ENCODE measurements around the gene GRIK4. TPM values are rescaled to one million over a fixed set of nuclear protein-coding genes. Genes with fewer than 3 reads are reported as not detected.
"Not testable (repeated sequence)": the region's sequence is repeated elsewhere in the genome, so short reads cannot be mapped to it uniquely, and the experiment has no call there.

GRIK4 gene
- total and polyA plus RNA-seq, 4 donors, result 0.05 to 0.25 (median 0.06) TPM; not detected in 1

DNA sequence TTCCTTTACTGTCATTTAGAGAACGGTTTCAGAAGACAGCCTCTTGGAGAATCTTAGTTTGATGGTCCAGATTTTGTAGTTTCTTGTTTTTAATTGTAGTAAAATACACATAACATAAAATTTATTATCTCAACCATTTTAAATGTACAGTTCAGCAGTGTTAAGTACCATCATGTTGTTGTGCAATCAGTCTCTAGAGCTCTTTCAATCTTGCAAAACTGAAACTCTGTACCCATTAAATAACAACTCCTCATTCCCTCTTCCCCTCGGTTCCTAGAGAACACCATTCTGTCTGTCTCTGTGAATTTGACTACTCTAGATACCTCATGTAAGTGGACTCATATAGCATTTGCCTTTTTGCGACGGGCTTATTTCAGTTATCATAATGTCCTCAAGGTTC is 69.8 kb downstream of the GRIK4 start:
- Histone ChIP-seq H3K9me3 (ENCODE audit: control insufficient read depth in 4 of 4, low read length in 3 of 4) (peaks cover 0 to 6% (median 2%) of the 10 kb centered on the region in 4 donors), H3K27me3 (ENCODE audit: control insufficient read depth in 4 of 4, insufficient read depth in 4 of 4, low read length in 3 of 4) (peaks cover 0 to 3% (median 0%) of the 10 kb centered on the region in 4 donors), H3K36me3 (ENCODE audit: control insufficient read depth in 4 of 4, insufficient read depth in 3 of 4, low read depth in 1 of 4, low read length in 3 of 4) (no peaks in the 10 kb centered on the region), H3K27ac (ENCODE audit: low read depth in 1 of 2, low read length in 2 of 2) (no peak overlapping the region), H3K4me1 (ENCODE audit: control insufficient read depth in 4 of 4, insufficient read depth in 4 of 4, low read length in 3 of 4) (no peaks in the 10 kb centered on the region), H3K9ac (ENCODE audit: low read depth in 1 of 2, low read length in 2 of 2) (no peak overlapping the region), H3K4me3 (ENCODE audit: low read depth in 1 of 3, low read length in 3 of 3) (no peak overlapping the region)
- DNase-seq (ENCODE audit: low spot score), result no peak
- no peak for TF ChIP-seq GABPA (IDR thresholded peaks at IDR 0.05 in 1 of 2, conservative IDR thresholded peaks at IDR 0.05 in 1 of 2)
- TF ChIP-seq JUND (IDR thresholded peaks at IDR 0.05), result no peak
- TF ChIP-seq FOXA2 (IDR thresholded peaks at IDR 0.05), result no peak
- TF ChIP-seq, protein P1, sequence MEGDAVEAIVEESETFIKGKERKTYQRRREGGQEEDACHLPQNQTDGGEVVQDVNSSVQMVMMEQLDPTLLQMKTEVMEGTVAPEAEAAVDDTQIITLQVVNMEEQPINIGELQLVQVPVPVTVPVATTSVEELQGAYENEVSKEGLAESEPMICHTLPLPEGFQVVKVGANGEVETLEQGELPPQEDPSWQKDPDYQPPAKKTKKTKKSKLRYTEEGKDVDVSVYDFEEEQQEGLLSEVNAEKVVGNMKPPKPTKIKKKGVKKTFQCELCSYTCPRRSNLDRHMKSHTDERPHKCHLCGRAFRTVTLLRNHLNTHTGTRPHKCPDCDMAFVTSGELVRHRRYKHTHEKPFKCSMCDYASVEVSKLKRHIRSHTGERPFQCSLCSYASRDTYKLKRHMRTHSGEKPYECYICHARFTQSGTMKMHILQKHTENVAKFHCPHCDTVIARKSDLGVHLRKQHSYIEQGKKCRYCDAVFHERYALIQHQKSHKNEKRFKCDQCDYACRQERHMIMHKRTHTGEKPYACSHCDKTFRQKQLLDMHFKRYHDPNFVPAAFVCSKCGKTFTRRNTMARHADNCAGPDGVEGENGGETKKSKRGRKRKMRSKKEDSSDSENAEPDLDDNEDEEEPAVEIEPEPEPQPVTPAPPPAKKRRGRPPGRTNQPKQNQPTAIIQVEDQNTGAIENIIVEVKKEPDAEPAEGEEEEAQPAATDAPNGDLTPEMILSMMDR (IDR thresholded peaks at IDR 0.05; ENCODE audit: low read depth, low read length, missing input control), result no peak
- no peak for TF ChIP-seq RXRA (IDR thresholded peaks at IDR 0.05)
- TF ChIP-seq EGR1 (IDR thresholded peaks at IDR 0.05; ENCODE audit: low read depth in 2 of 2), result no peak
- TF ChIP-seq, protein P2, sequence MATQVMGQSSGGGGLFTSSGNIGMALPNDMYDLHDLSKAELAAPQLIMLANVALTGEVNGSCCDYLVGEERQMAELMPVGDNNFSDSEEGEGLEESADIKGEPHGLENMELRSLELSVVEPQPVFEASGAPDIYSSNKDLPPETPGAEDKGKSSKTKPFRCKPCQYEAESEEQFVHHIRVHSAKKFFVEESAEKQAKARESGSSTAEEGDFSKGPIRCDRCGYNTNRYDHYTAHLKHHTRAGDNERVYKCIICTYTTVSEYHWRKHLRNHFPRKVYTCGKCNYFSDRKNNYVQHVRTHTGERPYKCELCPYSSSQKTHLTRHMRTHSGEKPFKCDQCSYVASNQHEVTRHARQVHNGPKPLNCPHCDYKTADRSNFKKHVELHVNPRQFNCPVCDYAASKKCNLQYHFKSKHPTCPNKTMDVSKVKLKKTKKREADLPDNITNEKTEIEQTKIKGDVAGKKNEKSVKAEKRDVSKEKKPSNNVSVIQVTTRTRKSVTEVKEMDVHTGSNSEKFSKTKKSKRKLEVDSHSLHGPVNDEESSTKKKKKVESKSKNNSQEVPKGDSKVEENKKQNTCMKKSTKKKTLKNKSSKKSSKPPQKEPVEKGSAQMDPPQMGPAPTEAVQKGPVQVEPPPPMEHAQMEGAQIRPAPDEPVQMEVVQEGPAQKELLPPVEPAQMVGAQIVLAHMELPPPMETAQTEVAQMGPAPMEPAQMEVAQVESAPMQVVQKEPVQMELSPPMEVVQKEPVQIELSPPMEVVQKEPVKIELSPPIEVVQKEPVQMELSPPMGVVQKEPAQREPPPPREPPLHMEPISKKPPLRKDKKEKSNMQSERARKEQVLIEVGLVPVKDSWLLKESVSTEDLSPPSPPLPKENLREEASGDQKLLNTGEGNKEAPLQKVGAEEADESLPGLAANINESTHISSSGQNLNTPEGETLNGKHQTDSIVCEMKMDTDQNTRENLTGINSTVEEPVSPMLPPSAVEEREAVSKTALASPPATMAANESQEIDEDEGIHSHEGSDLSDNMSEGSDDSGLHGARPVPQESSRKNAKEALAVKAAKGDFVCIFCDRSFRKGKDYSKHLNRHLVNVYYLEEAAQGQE (IDR thresholded peaks at IDR 0.05), result no peak
- no peak for TF ChIP-seq HNF4G (IDR thresholded peaks at IDR 0.05)
- no peak for TF ChIP-seq FOXA1 (IDR thresholded peaks at IDR 0.05)
- WGBS, result 65% methylated on average over 4 of the region's 4 CpGs

DNA sequence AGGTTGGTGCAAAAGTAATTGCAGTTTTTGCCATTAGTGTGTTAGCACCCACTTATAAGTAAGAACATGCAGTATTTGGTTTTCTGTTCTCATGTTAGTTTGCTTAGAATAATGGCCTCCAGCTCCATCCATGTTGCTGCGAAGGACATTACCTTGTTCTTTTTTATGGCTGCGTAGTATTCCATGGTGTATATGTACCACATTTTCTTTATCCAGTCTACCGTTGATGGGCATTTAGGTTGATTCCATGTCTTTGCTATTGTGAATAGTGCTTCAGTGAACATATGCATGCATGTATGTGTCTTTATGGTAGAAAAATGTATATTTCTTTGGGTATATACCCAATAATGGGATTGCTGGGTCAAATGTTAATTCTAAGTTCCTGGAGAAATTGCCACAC is 71.0 kb downstream of the GRIK4 start:
- H3K27me3 ChIP-seq (ENCODE audit: control insufficient read depth in 4 of 4, insufficient read depth in 4 of 4, low read length in 3 of 4); H3K36me3 ChIP-seq (ENCODE audit: control insufficient read depth in 4 of 4, insufficient read depth in 3 of 4, low read depth in 1 of 4, low read length in 3 of 4); H3K9me3 ChIP-seq (ENCODE audit: control insufficient read depth in 4 of 4, low read length in 3 of 4); DNase-seq (ENCODE audit: low spot score); H3K4me1 ChIP-seq (ENCODE audit: control insufficient read depth in 4 of 4, insufficient read depth in 4 of 4, low read length in 3 of 4); H3K9ac ChIP-seq (ENCODE audit: low read depth in 1 of 2, low read length in 2 of 2); H3K27ac ChIP-seq (ENCODE audit: low read depth in 1 of 2, low read length in 2 of 2): not testable (repeated sequence)
- WGBS, result 94% methylated on average over 3 of the region's 3 CpGs
- H3K4me3 ChIP-seq (ENCODE audit: low read depth in 1 of 3, low read length in 3 of 3), result peak overlapping the region in 1 of 3 donors; percentile 23

DNA sequence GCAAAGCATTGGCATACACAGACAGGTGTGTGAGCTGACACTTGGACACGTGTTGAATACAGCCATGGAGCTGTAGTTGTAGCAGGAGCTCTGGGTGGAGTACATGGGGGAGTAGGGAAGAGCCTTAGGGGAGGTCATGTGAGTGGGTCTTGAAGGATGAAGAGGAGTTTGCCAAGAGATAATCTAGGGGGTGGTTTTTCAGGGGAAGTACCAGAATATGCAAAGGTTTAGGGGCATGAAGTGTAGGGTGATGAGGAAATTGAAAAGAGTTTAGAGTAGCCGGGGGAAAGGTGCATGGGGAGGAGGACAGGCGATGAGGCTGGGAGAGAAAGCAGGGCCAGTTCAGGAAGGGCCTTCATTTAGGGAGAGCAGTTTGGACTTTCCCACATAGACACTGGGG is 74.5 kb downstream of the GRIK4 start:
- peaks cover 0 to 5% (median 0%) of the 10 kb centered on the region in 4 donors for H3K27me3 ChIP-seq (ENCODE audit: control insufficient read depth in 4 of 4, insufficient read depth in 4 of 4, low read length in 3 of 4)
- H3K27ac ChIP-seq (ENCODE audit: low read depth in 1 of 2, low read length in 2 of 2), result no peak overlapping the region
- peaks cover 0 to 6% (median 2%) of the 10 kb centered on the region in 4 donors for H3K9me3 ChIP-seq (ENCODE audit: control insufficient read depth in 4 of 4, low read length in 3 of 4)
- DNase-seq (ENCODE audit: low spot score), result no peak
- 62% methylated on average over 3 of the region's 3 CpGs for WGBS
- H3K9ac ChIP-seq (ENCODE audit: low read depth in 1 of 2, low read length in 2 of 2), result no peak overlapping the region
- TF ChIP-seq YY1 (IDR thresholded peaks at IDR 0.05), result no peak
- TF ChIP-seq, protein P3, sequence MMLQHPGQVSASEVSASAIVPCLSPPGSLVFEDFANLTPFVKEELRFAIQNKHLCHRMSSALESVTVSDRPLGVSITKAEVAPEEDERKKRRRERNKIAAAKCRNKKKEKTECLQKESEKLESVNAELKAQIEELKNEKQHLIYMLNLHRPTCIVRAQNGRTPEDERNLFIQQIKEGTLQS (IDR thresholded peaks at IDR 0.05), result no peak
- no peak for TF ChIP-seq HNF4G (IDR thresholded peaks at IDR 0.05)
- TF ChIP-seq TAF1 (conservative IDR thresholded peaks at IDR 0.05), result no peak
- TF ChIP-seq, protein P2 (IDR thresholded peaks at IDR 0.05), result no peak
- TF ChIP-seq FOXA2 (IDR thresholded peaks at IDR 0.05), result no peak
- TF ChIP-seq GABPA (IDR thresholded peaks at IDR 0.05 in 1 of 2, conservative IDR thresholded peaks at IDR 0.05 in 1 of 2), result no peak
- TF ChIP-seq FOXA1 (IDR thresholded peaks at IDR 0.05), result no peak
- no peak for TF ChIP-seq JUND (IDR thresholded peaks at IDR 0.05)
- no peak for TF ChIP-seq RAD21 (IDR thresholded peaks at IDR 0.05)
- no peaks in the 10 kb centered on the region for H3K4me1 ChIP-seq (ENCODE audit: control insufficient read depth in 4 of 4, insufficient read depth in 4 of 4, low read length in 3 of 4)
- no peaks in the 10 kb centered on the region for H3K36me3 ChIP-seq (ENCODE audit: control insufficient read depth in 4 of 4, insufficient read depth in 3 of 4, low read depth in 1 of 4, low read length in 3 of 4)
- no peak overlapping the region for H3K4me3 ChIP-seq (ENCODE audit: low read depth in 1 of 3, low read length in 3 of 3)

Measured in liver (tissue), 9 donors.